Adrenal gland (tissue), 12 donors: Measurements from ENCODE around the gene CACNA1E. TPM values are rescaled to one million over a fixed set of nuclear protein-coding genes. Genes with fewer than 3 reads are reported as not detected.

ENCODE experiments used
- DNase-seq, 7 donors: peaks; one replicate each; pipeline ENCODE4 v3.0.0-alpha.2; 2019 to 2020
- H3K27ac ChIP-seq, 5 donors: fragments of 200-600 bp; sonication (generic) in 4 of 5; 1 replicate in 3 of 5; 2 replicates in 2 of 5; pipeline versions ENCODE4 v1.5.1 to v1.8.0; 2016 to 2020; ENCODE audit warnings: mild to moderate bottlenecking in 1 of 5
- H3K27me3 ChIP-seq: fragments of 200-600 bp; 2 replicates; pipeline ENCODE4 v1.8.0; 2021
- H3K36me3 ChIP-seq, 2 donors: fragments of 200-600 bp; replicated peaks in 1 of 2; 1 replicate in 1 of 2; 2 replicates in 1 of 2; pipeline versions ENCODE4 v1.5.1 to v1.8.0; 2018 to 2022
- H3K4me1 ChIP-seq, 2 donors: fragments of 200-600 bp; replicated peaks in 1 of 2; 1 replicate in 1 of 2; 2 replicates in 1 of 2; pipeline versions ENCODE4 v1.5.1 to v1.8.0; 2018 to 2021
- H3K4me3 ChIP-seq, 4 donors: fragments of 200-600 bp; sonication (generic) in 3 of 4; one replicate each; pipeline ENCODE4 v1.5.1; 2016 to 2018
- H3K9me3 ChIP-seq, 3 donors: fragments of 200-600 bp; sonication (generic) in 1 of 3; replicated peaks in 1 of 3; 1 replicate in 2 of 3; 2 replicates in 1 of 3; pipeline versions ENCODE4 v1.5.1 to v1.8.0; 2016 to 2021
- POLR2A ChIP-seq, 2 donors: fragments of 450-650 bp; IDR thresholded peaks; one replicate each; pipeline ENCODE4 v1.6.1; 2017; ENCODE audit warnings: antibody characterized with exemption in 2 of 2, mild to moderate bottlenecking in 2 of 2, moderate library complexity in 1 of 2
- WGBS, 4 donors: extraction: QIAGEN DNeasy Blood & Tissue Kit in 2 of 4; methylation state at CpG; one replicate each; pipeline versions ENCODE4 v1.1.5 to v1.1.7; 2013 to 2017; 5-methylcytosine and 5-hydroxymethylcytosine counted together
- intact Hi-C, 2 donors: fragments of 100-400 bp; cut with DNase I; formaldehyde crosslinking; loops; one replicate each; pipeline versions ENCODE4 v1.14.1 to v1.15.0; 2022 to 2023
- polyA plus RNA-seq, 3 donors: library from polyadenylated mRNA; stranded (reverse); fragments of 200-250 nt in 2 of 3; fragments of 350-450 nt in 1 of 3; fragmentation: Illumina TruSeq in 1 of 3; extraction: RNeasy Lipid Tissue Mini Kit (QIAGEN cat#74804) in 1 of 3; gene quantifications; one replicate each; pipeline ENCODE4 v1.2.3, GENCODE V29; 2013 to 2014
- total RNA-seq, 9 donors: library from RNA; depleted of rRNA in 4 of 9; stranded (reverse); fragments of >200 nt in 4 of 9; fragments of 120-200 nt in 1 of 9; fragmentation: NEBNext Ultra II Directional in 1 of 9; extraction: Animal tissue kit (Norgen Biotek cat#: 25700) in 1 of 9; gene quantifications; one replicate each; pipeline versions ENCODE4 v1.1.0 to v1.2.4, GENCODE V29; 2013 to 2023
- TF ChIP-seq, protein P1 (sequence below), 6 experiments: fragments of 450-650 bp in 4 of 6; fragments of 200-600 bp in 2 of 6; sonication (generic) in 1 of 6; IDR thresholded peaks; 1 replicate in 5 of 6; 2 replicates in 1 of 6; pipeline versions ENCODE4 v1.5.1 to v1.8.0; 2016 to 2021; ENCODE audit warnings: antibody characterized with exemption in 6 of 6, mild to moderate bottlenecking in 2 of 6, moderate library complexity in 1 of 6
- donor health status: healthy with polysubstance abuse.
- donor health status: Bipolar disorder and iron deficiency.
- donor health status: DM: yes; HTN: yes; CAD: no.
- donor health status: DM: no; HTN: no; CAD: no.
- donor health status: DM: no; HTN: no; CAD: no.
- donor health status: DM: yes; HTN: yes; CAD: no.

Gene CACNA1E
- total and polyA plus RNA-seq, 12 donors: 0.08 to 3.2 (median 1.3) TPM; not detected in 3

DNA sequence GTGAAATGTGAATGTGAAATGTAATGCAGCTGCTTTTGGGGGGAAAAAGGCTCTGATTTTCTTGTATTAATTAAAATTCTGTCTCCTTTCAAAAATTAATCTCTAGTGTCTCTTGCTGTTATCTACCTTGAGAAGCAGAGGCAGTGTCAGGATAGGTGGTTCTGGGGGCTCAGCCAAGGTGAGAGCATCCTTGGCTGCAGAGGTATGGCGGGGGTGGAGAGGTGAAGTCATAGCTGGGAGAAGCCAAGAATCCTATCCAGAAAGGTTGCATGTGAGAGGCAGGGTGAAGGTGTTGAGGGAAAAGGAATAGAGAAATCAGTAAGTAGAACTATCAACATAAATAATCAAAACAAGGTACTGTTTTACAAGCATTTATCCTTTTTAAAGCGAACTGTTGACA, 181.2 kb downstream of the CACNA1E start:
- H3K36me3 ChIP-seq: no peaks in the 10 kb centered on the region
- no peak overlapping the region for H3K4me3 ChIP-seq
- TF ChIP-seq POLR2A (IDR thresholded peaks at IDR 0.05): no peak
- TF ChIP-seq, protein P1, sequence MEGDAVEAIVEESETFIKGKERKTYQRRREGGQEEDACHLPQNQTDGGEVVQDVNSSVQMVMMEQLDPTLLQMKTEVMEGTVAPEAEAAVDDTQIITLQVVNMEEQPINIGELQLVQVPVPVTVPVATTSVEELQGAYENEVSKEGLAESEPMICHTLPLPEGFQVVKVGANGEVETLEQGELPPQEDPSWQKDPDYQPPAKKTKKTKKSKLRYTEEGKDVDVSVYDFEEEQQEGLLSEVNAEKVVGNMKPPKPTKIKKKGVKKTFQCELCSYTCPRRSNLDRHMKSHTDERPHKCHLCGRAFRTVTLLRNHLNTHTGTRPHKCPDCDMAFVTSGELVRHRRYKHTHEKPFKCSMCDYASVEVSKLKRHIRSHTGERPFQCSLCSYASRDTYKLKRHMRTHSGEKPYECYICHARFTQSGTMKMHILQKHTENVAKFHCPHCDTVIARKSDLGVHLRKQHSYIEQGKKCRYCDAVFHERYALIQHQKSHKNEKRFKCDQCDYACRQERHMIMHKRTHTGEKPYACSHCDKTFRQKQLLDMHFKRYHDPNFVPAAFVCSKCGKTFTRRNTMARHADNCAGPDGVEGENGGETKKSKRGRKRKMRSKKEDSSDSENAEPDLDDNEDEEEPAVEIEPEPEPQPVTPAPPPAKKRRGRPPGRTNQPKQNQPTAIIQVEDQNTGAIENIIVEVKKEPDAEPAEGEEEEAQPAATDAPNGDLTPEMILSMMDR (IDR thresholded peaks at IDR 0.05): no peak
- WGBS, 4 donors: 62 to 77% (median 77%) methylated on average over 2 of the region's 2 CpGs
- no peak overlapping the region for H3K27ac ChIP-seq
- H3K9me3 ChIP-seq: no peaks in the 10 kb centered on the region
- H3K27me3 ChIP-seq: no peaks in the 10 kb centered on the region
- intact Hi-C loops: no loop called here
- H3K4me1 ChIP-seq: no peaks in the 10 kb centered on the region
- DNase-seq: no peak

DNA sequence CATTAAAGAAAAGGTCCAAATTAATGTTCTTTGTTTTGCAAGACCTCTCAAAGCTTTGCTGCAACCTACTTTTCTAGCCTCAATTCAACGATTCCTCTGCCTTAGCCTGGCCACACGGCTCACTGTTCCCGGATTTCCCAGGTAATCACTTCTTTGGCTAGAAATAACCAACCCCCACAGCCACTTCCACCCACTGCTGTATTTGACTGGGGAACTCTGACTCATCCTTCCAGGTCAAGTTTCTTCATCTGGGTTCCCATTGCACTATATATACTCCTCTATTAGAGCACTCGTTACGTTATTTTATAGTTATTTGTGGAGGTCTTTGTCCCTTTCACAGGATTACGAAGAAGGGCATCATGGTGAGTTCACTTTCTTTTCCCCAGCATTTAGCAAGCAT, 185.9 kb downstream of the CACNA1E start:
- H3K4me3 ChIP-seq: no peak overlapping the region
- 50 to 65% (median 55%) methylated on average over 6 of the region's 6 CpGs for WGBS, 4 donors
- no peaks in the 10 kb centered on the region for H3K4me1 ChIP-seq
- H3K36me3 ChIP-seq: no peaks in the 10 kb centered on the region
- DNase-seq: no peak
- TF ChIP-seq POLR2A (IDR thresholded peaks at IDR 0.05): no peak
- TF ChIP-seq, protein P1 (IDR thresholded peaks at IDR 0.05): no peak
- no peak overlapping the region for H3K27ac ChIP-seq
- intact Hi-C loops: no loop called here
- H3K27me3 ChIP-seq: no peaks in the 10 kb centered on the region
- no peaks in the 10 kb centered on the region for H3K9me3 ChIP-seq

DNA sequence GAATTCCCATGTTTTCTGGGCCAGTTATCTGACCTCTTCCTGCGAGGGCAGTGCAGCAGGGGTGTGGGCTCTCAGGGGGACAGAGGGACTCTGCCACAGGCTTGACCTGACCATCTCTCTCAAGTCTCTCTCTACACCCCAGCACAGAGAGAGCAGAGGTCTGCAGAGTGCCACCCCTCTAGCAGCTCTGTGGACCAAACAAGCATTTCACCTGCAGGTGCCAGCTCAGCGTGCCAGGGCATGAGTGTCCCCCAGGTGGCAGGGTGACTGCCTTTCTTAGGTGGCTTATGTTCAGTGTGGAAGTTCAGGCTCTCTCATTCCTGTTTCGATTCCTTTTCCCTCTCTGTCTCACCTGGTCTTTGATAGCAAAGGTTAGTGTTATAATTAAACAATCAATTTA, 191.3 kb downstream of the CACNA1E start:
- H3K36me3 ChIP-seq: no peaks in the 10 kb centered on the region
- H3K27ac ChIP-seq: no peak overlapping the region
- H3K4me3 ChIP-seq: no peak overlapping the region
- no peaks in the 10 kb centered on the region for H3K4me1 ChIP-seq
- DNase-seq: no peak
- intact Hi-C loops: loop anchor here in 1 of 2 donors (10.0 kb wide), 1 partner anchor 190 kb away; the partner anchor contains the start of gene CACNA1E
- H3K27me3 ChIP-seq: no peaks in the 10 kb centered on the region
- no peak for TF ChIP-seq POLR2A (IDR thresholded peaks at IDR 0.05)
- TF ChIP-seq, protein P1 (IDR thresholded peaks at IDR 0.05): no peak
- 40 to 72% (median 59%) methylated on average over 3 of the region's 3 CpGs for WGBS, 4 donors
- no peaks in the 10 kb centered on the region for H3K9me3 ChIP-seq

DNA sequence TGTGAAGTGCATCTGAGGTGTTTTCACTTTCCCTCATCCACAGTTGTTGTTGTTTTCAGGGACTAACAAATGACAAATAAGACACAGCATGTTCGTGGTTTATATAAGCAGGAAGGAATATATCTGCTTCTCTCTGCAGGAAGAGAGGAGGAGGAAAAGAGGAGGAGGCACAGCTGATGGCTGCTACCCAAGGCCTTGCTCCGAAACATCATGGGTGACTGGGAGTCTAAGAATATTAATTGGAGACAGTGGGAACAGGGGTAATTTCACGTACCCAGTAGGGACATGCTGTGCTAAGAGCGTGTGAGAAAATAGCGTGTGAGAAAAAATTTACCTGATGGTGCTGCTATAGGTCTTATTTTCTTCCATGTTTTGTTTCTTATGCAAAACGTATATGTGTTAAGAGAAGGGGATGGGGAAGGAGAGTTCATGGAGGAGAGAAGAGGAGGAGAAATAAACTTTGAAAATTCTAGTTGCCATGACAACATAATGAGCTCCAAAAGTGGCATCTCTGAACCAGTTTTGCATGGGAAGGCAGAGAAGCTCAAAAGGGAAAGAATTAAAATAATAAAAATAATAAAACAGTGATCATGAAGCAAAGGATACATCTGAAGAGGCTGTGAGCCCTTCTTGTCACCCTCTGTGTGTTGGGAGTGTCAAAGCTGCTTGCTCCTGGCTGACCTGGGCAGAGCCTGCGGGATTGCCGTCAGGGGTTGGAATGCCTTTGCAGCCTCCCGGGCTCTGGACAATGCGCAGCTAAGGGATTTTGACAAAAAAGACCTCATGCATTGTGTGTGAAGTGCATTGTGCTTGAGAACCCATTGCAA, 192.0 kb downstream of the CACNA1E start:
- no peak for DNase-seq
- Histone ChIP-seq H3K4me1 (no peaks in the 10 kb centered on the region), H3K27me3 (no peaks in the 10 kb centered on the region), H3K36me3 (no peaks in the 10 kb centered on the region), H3K9me3 (no peaks in the 10 kb centered on the region), H3K4me3 (no peak overlapping the region), H3K27ac (no peak overlapping the region)
- intact Hi-C loops: loop anchor here in 1 of 2 donors (10.0 kb wide), 1 partner anchor 191 kb away; the partner anchor contains the start of gene CACNA1E
- no peak for TF ChIP-seq POLR2A (IDR thresholded peaks at IDR 0.05)
- TF ChIP-seq, protein P1 (IDR thresholded peaks at IDR 0.05): no peak
- WGBS, 4 donors: 44 to 52% (median 48%) methylated on average over 10 of the region's 10 CpGs
